Right lobe of liver (tissue), 6 donors: ENCODE data around the gene ARHGEF40. TPM values are rescaled to one million over a fixed set of nuclear protein-coding genes. Genes with fewer than 3 reads are reported as not detected.

Source experiments
- ATAC-seq, 4 donors: fragments of 200-7000 bp; cut with Tn5 transposase; one replicate each; pipeline ENCODE4 v1.9.1; 2020; ENCODE audit warnings: mild to moderate bottlenecking in 4 of 4, moderate library complexity in 4 of 4
- DNase-seq, 3 donors: peaks; one replicate each; pipeline ENCODE4 v3.0.0-alpha.2; 2020
- H3K27ac ChIP-seq, 3 donors: fragments of 200-600 bp; one replicate each; pipeline ENCODE4 v1.8.0; 2022
- H3K27me3 ChIP-seq, 2 donors: fragments of 200-600 bp; one replicate each; pipeline ENCODE4 v1.8.0; 2022
- H3K36me3 ChIP-seq, 4 donors: fragments of 200-600 bp; sonication (generic) in 1 of 4; one replicate each; pipeline versions ENCODE4 v1.5.1 to v1.8.0; 2017 to 2022; ENCODE audit warnings: control low read depth in 1 of 4
- H3K4me1 ChIP-seq, 4 donors: fragments of 200-600 bp; sonication (generic) in 1 of 4; one replicate each; pipeline versions ENCODE4 v1.5.1 to v1.8.0; 2017 to 2022; ENCODE audit warnings: control low read depth in 1 of 4
- H3K4me3 ChIP-seq, 3 donors: fragments of 200-600 bp; one replicate each; pipeline ENCODE4 v1.8.0; 2022
- H3K9me3 ChIP-seq, 4 donors: fragments of 200-600 bp; sonication (generic) in 1 of 4; one replicate each; pipeline versions ENCODE4 v1.5.1 to v1.8.0; 2017 to 2022; ENCODE audit warnings: control low read depth in 1 of 4
- CTCF ChIP-seq, 4 donors: fragments of 200-600 bp in 3 of 4; fragments of 450-650 bp in 1 of 4; IDR thresholded peaks; one replicate each; pipeline versions ENCODE4 v1.5.1 to v1.8.0; 2016 to 2022; ENCODE audit warnings: antibody characterized with exemption in 4 of 4, mild to moderate bottlenecking in 2 of 4
- POLR2A ChIP-seq: fragments of 450-650 bp; IDR thresholded peaks from one replicate; pipeline ENCODE4 v1.6.1; 2017; ENCODE audit warnings: antibody characterized with exemption, mild to moderate bottlenecking
- WGBS: methylation state at CpG from one replicate; pipeline ENCODE4 v1.1.6; 2018; ENCODE audit warnings: low coverage, low lambda C conversion rate; ENCODE audit not compliant: insufficient coverage; ENCODE audit errors: missing lambda C conversion rate; 5-methylcytosine and 5-hydroxymethylcytosine counted together
- intact Hi-C, 2 donors: fragments of 100-400 bp; cut with DNase I; formaldehyde crosslinking; loops; one replicate each; pipeline versions ENCODE4 v1.11.2 to v1.14.1; 2022
- total RNA-seq, 6 experiments: library from RNA; depleted of rRNA in 2 of 6; stranded (reverse); fragments of >200 nt in 2 of 6; fragmentation: NEBNext Ultra II Directional in 3 of 6; extraction: Animal tissue kit (Norgen Biotek cat#: 25700) in 3 of 6; gene quantifications; one replicate each; pipeline versions ENCODE4 v1.1.0 to v1.2.4, GENCODE V29; 2016 to 2023
- donor health status: DM: no; HTN: yes; CAD: no.
- donor health status: DM: no; HTN: no; CAD: no.
- donor health status: DM: no; HTN: no; CAD: no.
- donor health status: DM: no; HTN: yes; CAD: no.
- donor health status: DM: no; HTN: yes; CAD: no.

ARHGEF40 gene
- total RNA-seq, 6 experiments from 2014 or later, result 17.1 to 35.8 (median 25.1) TPM

- ATAC-seq (no peak), DNase-seq (no peak)
- Histone ChIP-seq H3K4me3 (no peak overlapping the region), H3K9me3 (no peaks in the 10 kb centered on the region), H3K4me1 (peaks cover 0 to 3% (median 1%) of the 10 kb centered on the region in 4 donors), H3K36me3 (no peaks in the 10 kb centered on the region), H3K27me3 (no peaks in the 10 kb centered on the region), H3K27ac (no peak overlapping the region)
- intact Hi-C loops, result no loop called here
- TF ChIP-seq CTCF (IDR thresholded peaks at IDR 0.05), result no peak
- TF ChIP-seq POLR2A, result no peak
- 91% methylated on average over 4 of the region's 4 CpGs for WGBS
These were observed 42.2 kb downstream of the ARHGEF40 start for GRCh38 chr14:21112255-21112654.

GRCh38 chr14:21113369-21113768 is 43.3 kb downstream of the ARHGEF40 start:
- Histone ChIP-seq H3K4me3 (no peak overlapping the region), H3K36me3 (no peaks in the 10 kb centered on the region), H3K27ac (no peak overlapping the region), H3K27me3 (no peaks in the 10 kb centered on the region), H3K4me1 (no peaks in the 10 kb centered on the region), H3K9me3 (no peaks in the 10 kb centered on the region)
- DNase-seq, result no peak
- no peak for ATAC-seq
- no peak for TF ChIP-seq POLR2A
- no peak for TF ChIP-seq CTCF (IDR thresholded peaks at IDR 0.05)
- intact Hi-C loops, result no loop called here
- WGBS, result 100% methylated on average over 2 of the region's 2 CpGs

GRCh38 chr14:21118933-21119332 is 48.8 kb downstream of the ARHGEF40 start:
- intact Hi-C loops, result no loop called here
- H3K36me3 ChIP-seq, result no peaks in the 10 kb centered on the region
- no peak for ATAC-seq
- DNase-seq, result no peak
- TF ChIP-seq POLR2A (no peak), CTCF (IDR thresholded peaks at IDR 0.05) (no peak)
- H3K27me3 ChIP-seq, result no peaks in the 10 kb centered on the region
- H3K4me3 ChIP-seq, result no peak overlapping the region
- H3K9me3 ChIP-seq, result no peaks in the 10 kb centered on the region
- WGBS, result 81% methylated on average over 2 of the region's 3 CpGs
- H3K27ac ChIP-seq, result no peak overlapping the region
- H3K4me1 ChIP-seq, result no peaks in the 10 kb centered on the region

GRCh38 chr14:21120686-21121085 is 50.6 kb downstream of the ARHGEF40 start:
- Histone ChIP-seq H3K4me3 (no peak overlapping the region), H3K27me3 (no peaks in the 10 kb centered on the region), H3K9me3 (no peaks in the 10 kb centered on the region), H3K36me3 (no peaks in the 10 kb centered on the region), H3K27ac (no peak overlapping the region), H3K4me1 (no peaks in the 10 kb centered on the region)
- DNase-seq (no peak), ATAC-seq (no peak)
- intact Hi-C loops, result no loop called here
- TF ChIP-seq CTCF (IDR thresholded peaks at IDR 0.05), result no peak
- TF ChIP-seq POLR2A, result no peak
- 48% methylated on average over 6 of the region's 6 CpGs for WGBS

GRCh38 chr14:21121122-21121521 is 51.0 kb downstream of the ARHGEF40 start:
- no peak overlapping the region for H3K27ac ChIP-seq
- no peaks in the 10 kb centered on the region for H3K4me1 ChIP-seq
- H3K27me3 ChIP-seq, result no peaks in the 10 kb centered on the region
- DNase-seq (no peak), ATAC-seq (no peak)
- H3K36me3 ChIP-seq, result no peaks in the 10 kb centered on the region
- no peak overlapping the region for H3K4me3 ChIP-seq
- H3K9me3 ChIP-seq, result no peaks in the 10 kb centered on the region
- intact Hi-C loops, result no loop called here
- TF ChIP-seq CTCF (IDR thresholded peaks at IDR 0.05) (no peak), POLR2A (no peak)
- WGBS, result 82% methylated on average over 1 of the region's 1 CpG
